ENCODE results near the gene SP3.

DNA sequence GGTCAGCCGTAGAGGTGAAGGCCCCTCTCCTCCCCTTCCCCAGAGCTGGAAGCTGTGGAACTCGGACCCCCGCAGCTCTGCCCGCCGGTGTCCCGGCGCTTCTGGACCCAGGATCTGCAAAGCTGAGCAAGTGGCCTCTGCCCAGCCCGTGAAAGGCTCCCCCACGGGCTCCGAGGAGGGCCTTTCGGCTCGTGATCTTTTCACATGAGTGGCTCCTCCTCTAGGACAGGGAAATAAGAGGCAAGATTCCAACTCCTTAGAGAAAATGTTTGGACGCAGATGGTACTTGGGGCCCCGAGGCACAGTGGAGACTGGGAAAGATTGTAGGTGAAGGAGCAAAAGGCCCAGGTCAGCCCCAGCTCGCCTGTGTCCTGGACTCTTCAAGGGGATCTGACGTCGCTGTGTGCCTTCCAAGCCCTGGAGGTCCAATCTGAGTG is 48.2 kb upstream of the SP3 start:
- TF ChIP-seq CTBP2 (IDR thresholded peaks at IDR 0.05; ENCODE audit: borderline replicate concordance, insufficient read depth, insufficient read length, low read length) (no peak), MAFK (IDR thresholded peaks at IDR 0.05; ENCODE audit: low read depth, low read length) (no peak), POLR2AphosphoS5 (IDR thresholded peaks at IDR 0.05; ENCODE audit: low read depth, low read length) (no peak), EZH2 (IDR thresholded peaks at IDR 0.05; ENCODE audit: low read depth, low read length, severe bottlenecking) (no peak), RXRA (IDR thresholded peaks at IDR 0.05; ENCODE audit: insufficient read depth, low read depth, low read length) (no peak), JUND (IDR thresholded peaks at IDR 0.05; ENCODE audit: low read length) (no peak), POLR2A (IDR thresholded peaks at IDR 0.05; ENCODE audit: control extremely low read depth in 1 of 2, low read depth in 2 of 2, low read length in 2 of 2) (no peak)
- TF ChIP-seq, protein P1, sequence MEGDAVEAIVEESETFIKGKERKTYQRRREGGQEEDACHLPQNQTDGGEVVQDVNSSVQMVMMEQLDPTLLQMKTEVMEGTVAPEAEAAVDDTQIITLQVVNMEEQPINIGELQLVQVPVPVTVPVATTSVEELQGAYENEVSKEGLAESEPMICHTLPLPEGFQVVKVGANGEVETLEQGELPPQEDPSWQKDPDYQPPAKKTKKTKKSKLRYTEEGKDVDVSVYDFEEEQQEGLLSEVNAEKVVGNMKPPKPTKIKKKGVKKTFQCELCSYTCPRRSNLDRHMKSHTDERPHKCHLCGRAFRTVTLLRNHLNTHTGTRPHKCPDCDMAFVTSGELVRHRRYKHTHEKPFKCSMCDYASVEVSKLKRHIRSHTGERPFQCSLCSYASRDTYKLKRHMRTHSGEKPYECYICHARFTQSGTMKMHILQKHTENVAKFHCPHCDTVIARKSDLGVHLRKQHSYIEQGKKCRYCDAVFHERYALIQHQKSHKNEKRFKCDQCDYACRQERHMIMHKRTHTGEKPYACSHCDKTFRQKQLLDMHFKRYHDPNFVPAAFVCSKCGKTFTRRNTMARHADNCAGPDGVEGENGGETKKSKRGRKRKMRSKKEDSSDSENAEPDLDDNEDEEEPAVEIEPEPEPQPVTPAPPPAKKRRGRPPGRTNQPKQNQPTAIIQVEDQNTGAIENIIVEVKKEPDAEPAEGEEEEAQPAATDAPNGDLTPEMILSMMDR (IDR thresholded peaks at IDR 0.05; ENCODE audit: control extremely low read depth in 1 of 3, insufficient read depth in 1 of 3, low read depth in 1 of 3, low read length in 3 of 3): no peak

All from H1 (cell line).